Effector memory CD4-positive, alpha-beta T cell (primary cell): ENCODE measurements around the gene ALDH3A1.

Experiments used
- DNase-seq, 3 donors: peaks; one replicate each; pipeline ENCODE4 v3.0.0-alpha.2; 2020
- H3K27ac ChIP-seq: 2 replicates; pipeline ENCODE4 v1.7.0; 2013; ENCODE audit warnings: mild to moderate bottlenecking, low read length, moderate library complexity; ENCODE audit not compliant: insufficient read depth, poor library complexity, severe bottlenecking
- H3K27me3 ChIP-seq: replicated peaks from 2 replicates; pipeline ENCODE4 v1.7.0; 2013; ENCODE audit warnings: mild to moderate bottlenecking, low read length; ENCODE audit not compliant: insufficient read depth, control insufficient read depth, poor library complexity, severe bottlenecking
- H3K36me3 ChIP-seq: 2 replicates; pipeline ENCODE4 v1.7.0; 2013; ENCODE audit warnings: mild to moderate bottlenecking, low read length, moderate library complexity; ENCODE audit not compliant: control insufficient read depth, insufficient read depth
- H3K4me1 ChIP-seq: 2 replicates; pipeline ENCODE4 v1.7.0; 2013; ENCODE audit warnings: low read length, mild to moderate bottlenecking; ENCODE audit not compliant: control insufficient read depth, insufficient read depth, poor library complexity, severe bottlenecking
- H3K4me3 ChIP-seq: 2 replicates; pipeline ENCODE4 v1.7.0; 2013; ENCODE audit warnings: low read length, low read depth, mild to moderate bottlenecking; ENCODE audit not compliant: insufficient read depth, poor library complexity, severe bottlenecking
- H3K9me3 ChIP-seq: 2 replicates; pipeline ENCODE4 v1.7.0; 2013; ENCODE audit warnings: mild to moderate bottlenecking, low read length, moderate library complexity; ENCODE audit not compliant: control insufficient read depth

ALDH3A1 gene

DNA sequence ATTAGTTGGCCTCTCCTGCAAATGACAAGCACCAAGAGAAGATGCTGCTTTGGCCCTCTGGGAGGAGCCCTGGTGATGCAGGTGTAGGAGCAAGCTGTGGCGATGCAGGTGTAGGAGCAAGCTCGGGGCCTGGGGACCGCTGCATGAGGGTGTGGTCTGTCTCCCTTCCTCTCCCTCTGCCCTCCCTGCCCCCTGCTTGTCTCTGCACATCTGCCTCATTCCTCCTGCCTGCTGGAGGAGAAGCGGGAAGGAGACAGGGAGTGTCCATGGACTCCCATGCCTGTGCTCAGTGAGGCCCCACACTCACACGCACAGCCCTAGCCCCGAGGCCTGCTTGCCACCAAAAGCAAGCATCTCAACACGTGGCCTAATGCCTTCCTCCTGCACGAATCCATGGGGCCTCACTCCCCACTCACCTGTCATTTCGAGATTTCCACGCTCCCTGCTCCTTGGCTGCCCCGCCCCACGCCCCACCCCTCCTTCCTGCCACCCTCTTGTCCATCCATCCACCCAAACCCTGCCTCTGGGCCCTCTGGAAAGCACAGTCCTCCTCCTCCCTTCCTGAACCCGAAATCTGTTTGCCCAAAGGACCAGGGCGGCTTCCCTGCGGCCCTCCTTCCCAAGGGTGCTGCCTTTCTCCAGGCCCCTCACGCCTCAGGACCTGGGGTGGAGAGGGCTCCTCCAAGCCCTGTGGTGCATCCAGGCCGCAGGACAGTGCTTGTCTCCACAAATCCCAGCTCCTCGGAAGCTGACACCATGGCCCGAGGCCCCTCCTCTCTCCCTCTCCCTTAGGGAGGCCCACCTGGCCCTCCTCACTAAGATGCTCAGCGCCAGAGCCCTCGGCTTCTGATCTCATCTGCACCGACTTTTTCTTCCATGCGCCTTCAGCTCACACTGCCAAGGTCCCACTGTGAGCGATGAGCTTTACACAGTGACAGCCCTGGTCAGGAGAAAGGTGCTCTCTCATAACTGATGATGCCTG, 11.8 kb upstream of the ALDH3A1 start:
- no peak overlapping the region for H3K27ac ChIP-seq
- H3K9me3 ChIP-seq: no peaks in the 10 kb centered on the region
- H3K36me3 ChIP-seq: no peaks in the 10 kb centered on the region
- no peak overlapping the region for H3K4me3 ChIP-seq
- no peaks in the 10 kb centered on the region for H3K27me3 ChIP-seq
- H3K4me1 ChIP-seq: peaks cover 4% of the 10 kb centered on the region
- DNase-seq: no peak

GRCh38 chr17:19757536-19758180, 9.6 kb upstream of the ALDH3A1 start:
- no peak for DNase-seq
- H3K27ac ChIP-seq: no peak overlapping the region

GRCh38 chr17:19756546-19756945, 8.4 kb upstream of the ALDH3A1 start:
- no peaks in the 10 kb centered on the region for H3K9me3 ChIP-seq
- DNase-seq: no peak
- H3K36me3 ChIP-seq: no peaks in the 10 kb centered on the region
- no peak overlapping the region for H3K27ac ChIP-seq
- no peak overlapping the region for H3K4me3 ChIP-seq
- no peaks in the 10 kb centered on the region for H3K4me1 ChIP-seq
- no peaks in the 10 kb centered on the region for H3K27me3 ChIP-seq

More at GRCh38 chr17:19757536-19758180, 9.6 kb upstream of the ALDH3A1 start:
- peaks cover 4% of the 10 kb centered on the region for H3K4me1 ChIP-seq
- H3K36me3 ChIP-seq: no peaks in the 10 kb centered on the region
- H3K27me3 ChIP-seq: no peaks in the 10 kb centered on the region
- H3K4me3 ChIP-seq: no peak overlapping the region
- H3K9me3 ChIP-seq: no peaks in the 10 kb centered on the region

DNA sequence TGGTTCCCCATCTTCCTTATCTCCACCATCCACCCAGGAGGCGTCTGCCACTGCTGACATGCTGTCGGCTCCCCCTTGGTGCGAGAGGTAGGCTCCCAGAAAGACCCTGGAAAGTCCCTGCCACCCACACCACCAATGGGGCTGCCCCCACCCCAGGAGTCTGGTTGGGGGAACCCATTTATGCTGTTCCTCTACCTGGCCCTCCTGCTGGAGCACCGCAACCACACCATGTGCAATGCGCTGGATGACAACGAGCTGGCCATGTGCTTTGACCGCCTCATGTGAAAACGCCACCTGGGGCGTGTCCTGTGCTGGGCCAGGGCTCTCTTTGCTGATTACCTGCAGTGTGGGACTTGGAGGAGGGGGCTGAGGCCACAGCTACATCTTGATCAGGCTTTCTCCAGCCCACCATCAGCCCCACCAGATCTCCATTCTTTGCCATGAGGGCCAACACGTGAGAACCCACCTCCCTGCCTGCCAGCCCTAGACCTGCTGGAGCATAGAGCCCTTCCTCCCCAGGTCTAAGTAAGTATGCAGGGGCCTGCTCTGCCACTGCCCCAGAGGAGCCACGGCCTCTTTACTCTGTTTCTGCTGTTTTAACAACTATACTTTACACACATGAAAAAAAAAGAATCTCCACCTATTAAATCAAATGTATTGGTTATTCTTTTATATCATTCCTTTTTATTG, 7.9 kb upstream of the ALDH3A1 start:
- H3K27ac ChIP-seq: no peak overlapping the region
- no peaks in the 10 kb centered on the region for H3K36me3 ChIP-seq
- no peak overlapping the region for H3K4me3 ChIP-seq
- H3K9me3 ChIP-seq: no peaks in the 10 kb centered on the region
- DNase-seq: no peak
- H3K27me3 ChIP-seq: no peaks in the 10 kb centered on the region
- no peaks in the 10 kb centered on the region for H3K4me1 ChIP-seq

GRCh38 chr17:19755392-19755791, 7.3 kb upstream of the ALDH3A1 start:
- H3K27me3 ChIP-seq: no peaks in the 10 kb centered on the region
- no peak for DNase-seq
- no peak overlapping the region for H3K27ac ChIP-seq

GRCh38 chr17:19753661-19754463, 5.8 kb upstream of the ALDH3A1 start:
- no peak overlapping the region for H3K4me3 ChIP-seq
- H3K27ac ChIP-seq: no peak overlapping the region
- no peaks in the 10 kb centered on the region for H3K27me3 ChIP-seq
- H3K9me3 ChIP-seq: no peaks in the 10 kb centered on the region
- H3K4me1 ChIP-seq: no peaks in the 10 kb centered on the region
- H3K36me3 ChIP-seq: no peaks in the 10 kb centered on the region
- DNase-seq: no peak

More at GRCh38 chr17:19755392-19755791, 7.3 kb upstream of the ALDH3A1 start:
- Histone ChIP-seq H3K9me3 (no peaks in the 10 kb centered on the region), H3K4me3 (no peak overlapping the region), H3K4me1 (no peaks in the 10 kb centered on the region), H3K36me3 (no peaks in the 10 kb centered on the region)

- H3K9me3 ChIP-seq: no peaks in the 10 kb centered on the region
- H3K36me3 ChIP-seq: no peaks in the 10 kb centered on the region
- H3K4me1 ChIP-seq: no peaks in the 10 kb centered on the region
- H3K27me3 ChIP-seq: no peaks in the 10 kb centered on the region
- no peak overlapping the region for H3K27ac ChIP-seq
- H3K4me3 ChIP-seq: no peak overlapping the region
- no peak for DNase-seq
These were observed 5.0 kb upstream of the ALDH3A1 start for GRCh38 chr17:19753051-19753509.

GRCh38 chr17:19752216-19753050, 4.3 kb upstream of the ALDH3A1 start:
- Histone ChIP-seq H3K27ac (no peak overlapping the region), H3K4me1 (no peaks in the 10 kb centered on the region), H3K36me3 (no peaks in the 10 kb centered on the region), H3K4me3 (no peak overlapping the region), H3K9me3 (no peaks in the 10 kb centered on the region), H3K27me3 (no peaks in the 10 kb centered on the region)
- no peak for DNase-seq

- Histone ChIP-seq H3K27me3 (no peaks in the 10 kb centered on the region), H3K4me1 (no peaks in the 10 kb centered on the region), H3K27ac (no peak overlapping the region), H3K4me3 (no peak overlapping the region), H3K9me3 (no peaks in the 10 kb centered on the region), H3K36me3 (no peaks in the 10 kb centered on the region)
- no peak for DNase-seq
These were observed 2.7 kb upstream of the ALDH3A1 start for GRCh38 chr17:19750835-19751234.
